WTC11 (cell line): ENCODE measurements around the gene ERGIC3.

Experiments used
- CTCF ChIP-seq: fragments of 200-600 bp; IDR thresholded peaks from 2 replicates; pipeline ENCODE4 v1.8.0; 2022; ENCODE audit warnings: antibody characterized with exemption
- NR1H2 ChIP-seq: sonication (generic); formaldehyde crosslinking; IDR thresholded peaks from 2 replicates; pipeline ENCODE4 v1.9.0; 2021; ENCODE audit warnings: mild to moderate bottlenecking, moderate library complexity, missing genetic modification reagents
- RORB ChIP-seq: fragments of 250-450 bp; sonication (Bioruptor Pico); IDR thresholded peaks from 2 replicates; pipeline ENCODE4 v1.9.0; 2021; ENCODE audit warnings: mild to moderate bottlenecking
- TEAD4 ChIP-seq: sonication (generic); formaldehyde crosslinking; IDR thresholded peaks from 2 replicates; pipeline ENCODE4 v1.8.0; 2022; ENCODE audit warnings: mild to moderate bottlenecking, missing genetic modification reagents

GRCh38 chr20:35544436-35544835 is 2.6 kb downstream of the ERGIC3 start:
- TF ChIP-seq NR1H2 (CRISPR knock-in tag) (no peak), TEAD4 (CRISPR knock-in tag) (no peak), CTCF (no peak), RORB (no peak)
